HepG2 (cell line): Measurements from ENCODE around the gene SIVA1. TPM values are rescaled to one million over a fixed set of nuclear protein-coding genes. Genes with fewer than 3 reads are reported as not detected.
A peak's percentile ranks its signal among the peaks of the same experiment; 100 is the strongest.

Experiments used
- ETV6 ChIP-seq: sonication (generic); formaldehyde crosslinking; conservative IDR thresholded peaks from 2 replicates; pipeline ENCODE4 v1.4.0; 2020; ENCODE audit warnings: missing genetic modification reagents
- HOXA7 ChIP-seq: sonication (generic); formaldehyde crosslinking; IDR thresholded peaks from 2 replicates; pipeline ENCODE4 v1.8.1; 2022; ENCODE audit warnings: mild to moderate bottlenecking, missing genetic modification reagents, moderate library complexity
- MAZ ChIP-seq, 2 experiments: sonication (generic) in 1 of 2; formaldehyde crosslinking in 1 of 2; IDR thresholded peaks; 2 replicates each; pipeline versions ENCODE4 v1.5.0 to v1.6.1; 2012 to 2020; ENCODE audit warnings: low read depth in 2 of 2, mild to moderate bottlenecking in 2 of 2, borderline replicate concordance in 1 of 2, improper control_type of control experiment in 1 of 2, low read length in 1 of 2, missing genetic modification reagents in 1 of 2, moderate library complexity in 1 of 2
- PCBP1 ChIP-seq: fragments of 200-400 bp; formaldehyde crosslinking; IDR thresholded peaks from 2 replicates; pipeline ENCODE4 v1.6.1; 2017; ENCODE audit warnings: mild to moderate bottlenecking, low read depth, low read length, borderline replicate concordance
- POLR2AphosphoS5 ChIP-seq: IDR thresholded peaks from 2 replicates; pipeline ENCODE4 v1.6.1; 2012; ENCODE audit warnings: low read depth, low read length
- SMYD3 ChIP-seq: sonication (generic); formaldehyde crosslinking; IDR thresholded peaks from 2 replicates; pipeline ENCODE4 v1.8.1; 2023; ENCODE audit warnings: mild to moderate bottlenecking, missing genetic modification reagents
- SP2 ChIP-seq: sonication (generic); formaldehyde crosslinking; IDR thresholded peaks from 2 replicates; pipeline ENCODE4 v1.5.1; 2020; ENCODE audit warnings: mild to moderate bottlenecking, missing genetic modification reagents
- TBX2 ChIP-seq: sonication (generic); formaldehyde crosslinking; IDR thresholded peaks from 2 replicates; pipeline ENCODE4 v1.5.0; 2020; ENCODE audit warnings: missing genetic modification reagents, mild to moderate bottlenecking, borderline replicate concordance
- ZFX ChIP-seq: sonication (generic); formaldehyde crosslinking; IDR thresholded peaks from 2 replicates; pipeline ENCODE4 v1.4.0; 2020; ENCODE audit warnings: mild to moderate bottlenecking, low read depth, missing genetic modification reagents, moderate library complexity
- ZNF530 ChIP-seq: sonication (generic); formaldehyde crosslinking; IDR thresholded peaks from 2 replicates; pipeline ENCODE4 v1.5.0; 2020; ENCODE audit warnings: low read depth, mild to moderate bottlenecking, missing genetic modification reagents
- polyA plus RNA-seq, 8 experiments: library from polyadenylated mRNA; depleted of rRNA in 3 of 8; stranded (reverse) in 7 of 8; unstranded in 1 of 8; fragments of >200 nt; fragmentation: Illumina TruSeq in 4 of 8; extraction: Trizol in 4 of 8; gene quantifications; 2 replicates each; pipeline versions ENCODE4 v1.2.1 to v1.2.3, GENCODE V29; 2011 to 2016; ENCODE audit warnings: low read depth in 4 of 8, missing spikeins in 1 of 8, mixed read lengths in 1 of 8; ENCODE audit not compliant: insufficient read depth in 1 of 8
- total RNA-seq, 5 experiments: library from RNA; depleted of rRNA; stranded (reverse); fragments of >200 nt; fragmentation: Illumina TruSeq; extraction: Trizol; gene quantifications; 2 replicates each; pipeline ENCODE4 v1.2.3, GENCODE V29; 2016; ENCODE audit warnings: low read depth in 1 of 5
- TF ChIP-seq, protein P1 (sequence below): sonication (generic); formaldehyde crosslinking; conservative IDR thresholded peaks from 2 replicates; pipeline ENCODE4 v1.8.0; 2022; ENCODE audit warnings: mild to moderate bottlenecking, moderate library complexity, missing genetic modification reagents
- TF ChIP-seq, protein P2 (sequence below): sonication (generic); formaldehyde crosslinking; IDR thresholded peaks from 2 replicates; pipeline ENCODE4 v1.4.0; 2020; ENCODE audit warnings: missing genetic modification reagents, borderline replicate concordance
- TF ChIP-seq, protein P3 (sequence below): sonication (generic); formaldehyde crosslinking; IDR thresholded peaks from 2 replicates; pipeline ENCODE4 v1.4.0; 2020; ENCODE audit warnings: missing genetic modification reagents, borderline replicate concordance
- TF ChIP-seq, protein P4 (sequence below): sonication (generic); formaldehyde crosslinking; IDR thresholded peaks from 2 replicates; pipeline ENCODE4 v1.5.1; 2020; ENCODE audit warnings: missing genetic modification reagents, mild to moderate bottlenecking, borderline replicate concordance

Gene SIVA1
- total and polyA plus RNA-seq, 2 of the 13 experiments (the other 11 are each of a cell fraction or from before 2014, with no cell fraction given): 123 to 186 TPM

DNA sequence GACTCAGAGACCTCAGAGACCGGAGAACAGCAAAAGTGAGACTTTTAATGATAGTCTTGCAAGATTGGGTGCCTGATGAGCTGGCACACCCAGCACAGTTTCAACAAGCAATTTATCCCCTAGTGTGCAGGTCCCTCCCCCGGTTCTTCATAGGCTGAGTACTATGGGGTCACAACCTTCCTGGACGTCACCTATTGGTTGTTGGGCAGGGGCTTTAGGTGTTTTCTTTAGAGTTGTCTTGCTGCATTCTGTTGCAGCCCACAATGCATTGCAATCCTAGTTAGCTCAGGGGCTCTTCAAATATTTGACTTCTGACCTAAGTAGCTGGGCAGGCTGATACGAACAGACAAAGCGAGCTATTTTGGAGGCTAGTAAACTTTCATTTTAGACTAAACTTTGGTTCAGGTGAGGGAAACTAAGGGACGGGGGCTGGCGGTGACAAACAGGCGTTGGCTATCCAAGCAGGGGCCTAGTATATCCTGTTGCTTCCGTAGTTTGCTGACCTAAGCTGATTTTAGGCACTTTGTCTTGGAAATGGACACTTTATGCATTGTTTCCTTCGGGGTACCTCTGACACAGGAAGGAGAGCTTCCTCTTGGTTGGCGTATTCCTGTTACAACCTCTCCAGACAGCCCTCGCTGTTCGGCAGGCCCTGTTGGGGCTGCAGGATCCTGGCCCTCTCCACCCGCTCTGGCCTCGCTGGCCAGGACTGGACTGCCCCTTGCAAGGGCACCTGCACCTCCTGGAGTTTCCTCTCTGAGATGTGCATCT, 14.1 kb downstream of the SIVA1 start (continued):
- TF ChIP-seq, protein P1, sequence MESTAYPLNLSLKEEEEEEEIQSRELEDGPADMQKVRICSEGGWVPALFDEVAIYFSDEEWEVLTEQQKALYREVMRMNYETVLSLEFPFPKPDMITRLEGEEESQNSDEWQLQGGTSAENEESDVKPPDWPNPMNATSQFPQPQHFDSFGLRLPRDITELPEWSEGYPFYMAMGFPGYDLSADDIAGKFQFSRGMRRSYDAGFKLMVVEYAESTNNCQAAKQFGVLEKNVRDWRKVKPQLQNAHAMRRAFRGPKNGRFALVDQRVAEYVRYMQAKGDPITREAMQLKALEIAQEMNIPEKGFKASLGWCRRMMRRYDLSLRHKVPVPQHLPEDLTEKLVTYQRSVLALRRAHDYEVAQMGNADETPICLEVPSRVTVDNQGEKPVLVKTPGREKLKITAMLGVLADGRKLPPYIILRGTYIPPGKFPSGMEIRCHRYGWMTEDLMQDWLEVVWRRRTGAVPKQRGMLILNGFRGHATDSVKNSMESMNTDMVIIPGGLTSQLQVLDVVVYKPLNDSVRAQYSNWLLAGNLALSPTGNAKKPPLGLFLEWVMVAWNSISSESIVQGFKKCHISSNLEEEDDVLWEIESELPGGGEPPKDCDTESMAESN (CRISPR knock-in tag): 0 out of 2 replicates have a peak, but pooled peaks have one; percentile 53
- TF ChIP-seq, protein P2, sequence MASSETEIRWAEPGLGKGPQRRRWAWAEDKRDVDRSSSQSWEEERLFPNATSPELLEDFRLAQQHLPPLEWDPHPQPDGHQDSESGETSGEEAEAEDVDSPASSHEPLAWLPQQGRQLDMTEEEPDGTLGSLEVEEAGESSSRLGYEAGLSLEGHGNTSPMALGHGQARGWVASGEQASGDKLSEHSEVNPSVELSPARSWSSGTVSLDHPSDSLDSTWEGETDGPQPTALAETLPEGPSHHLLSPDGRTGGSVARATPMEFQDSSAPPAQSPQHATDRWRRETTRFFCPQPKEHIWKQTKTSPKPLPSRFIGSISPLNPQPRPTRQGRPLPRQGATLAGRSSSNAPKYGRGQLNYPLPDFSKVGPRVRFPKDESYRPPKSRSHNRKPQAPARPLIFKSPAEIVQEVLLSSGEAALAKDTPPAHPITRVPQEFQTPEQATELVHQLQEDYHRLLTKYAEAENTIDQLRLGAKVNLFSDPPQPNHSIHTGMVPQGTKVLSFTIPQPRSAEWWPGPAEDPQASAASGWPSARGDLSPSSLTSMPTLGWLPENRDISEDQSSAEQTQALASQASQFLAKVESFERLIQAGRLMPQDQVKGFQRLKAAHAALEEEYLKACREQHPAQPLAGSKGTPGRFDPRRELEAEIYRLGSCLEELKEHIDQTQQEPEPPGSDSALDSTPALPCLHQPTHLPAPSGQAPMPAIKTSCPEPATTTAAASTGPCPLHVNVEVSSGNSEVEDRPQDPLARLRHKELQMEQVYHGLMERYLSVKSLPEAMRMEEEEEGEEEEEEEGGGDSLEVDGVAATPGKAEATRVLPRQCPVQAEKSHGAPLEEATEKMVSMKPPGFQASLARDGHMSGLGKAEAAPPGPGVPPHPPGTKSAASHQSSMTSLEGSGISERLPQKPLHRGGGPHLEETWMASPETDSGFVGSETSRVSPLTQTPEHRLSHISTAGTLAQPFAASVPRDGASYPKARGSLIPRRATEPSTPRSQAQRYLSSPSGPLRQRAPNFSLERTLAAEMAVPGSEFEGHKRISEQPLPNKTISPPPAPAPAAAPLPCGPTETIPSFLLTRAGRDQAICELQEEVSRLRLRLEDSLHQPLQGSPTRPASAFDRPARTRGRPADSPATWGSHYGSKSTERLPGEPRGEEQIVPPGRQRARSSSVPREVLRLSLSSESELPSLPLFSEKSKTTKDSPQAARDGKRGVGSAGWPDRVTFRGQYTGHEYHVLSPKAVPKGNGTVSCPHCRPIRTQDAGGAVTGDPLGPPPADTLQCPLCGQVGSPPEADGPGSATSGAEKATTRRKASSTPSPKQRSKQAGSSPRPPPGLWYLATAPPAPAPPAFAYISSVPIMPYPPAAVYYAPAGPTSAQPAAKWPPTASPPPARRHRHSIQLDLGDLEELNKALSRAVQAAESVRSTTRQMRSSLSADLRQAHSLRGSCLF (CRISPR knock-in tag): no peak
- TF ChIP-seq SMYD3 (CRISPR knock-in tag) (peak; percentile 67; the same call in 1 of the 2 replicates), POLR2AphosphoS5 (peak; percentile 98), TBX2 (peak; percentile 55; the same call in 1 of the 2 replicates), ZFX (CRISPR knock-in tag) (peak; percentile 71), ZNF530 (CRISPR knock-in tag) (no peak), PCBP1 (no peak), MAZ (IDR thresholded peaks at IDR 0.05; ENCODE audit: borderline replicate concordance, low read depth, low read length) (no peak), MAZ (CRISPR knock-in tag; IDR thresholded peaks at IDR 0.05; ENCODE audit: low read depth) (peak; percentile 49; the same call in 1 of the 2 replicates), ETV6 (no peak), SP2 (CRISPR knock-in tag) (peak; percentile 63), HOXA7 (no peak)
- TF ChIP-seq, protein P3, sequence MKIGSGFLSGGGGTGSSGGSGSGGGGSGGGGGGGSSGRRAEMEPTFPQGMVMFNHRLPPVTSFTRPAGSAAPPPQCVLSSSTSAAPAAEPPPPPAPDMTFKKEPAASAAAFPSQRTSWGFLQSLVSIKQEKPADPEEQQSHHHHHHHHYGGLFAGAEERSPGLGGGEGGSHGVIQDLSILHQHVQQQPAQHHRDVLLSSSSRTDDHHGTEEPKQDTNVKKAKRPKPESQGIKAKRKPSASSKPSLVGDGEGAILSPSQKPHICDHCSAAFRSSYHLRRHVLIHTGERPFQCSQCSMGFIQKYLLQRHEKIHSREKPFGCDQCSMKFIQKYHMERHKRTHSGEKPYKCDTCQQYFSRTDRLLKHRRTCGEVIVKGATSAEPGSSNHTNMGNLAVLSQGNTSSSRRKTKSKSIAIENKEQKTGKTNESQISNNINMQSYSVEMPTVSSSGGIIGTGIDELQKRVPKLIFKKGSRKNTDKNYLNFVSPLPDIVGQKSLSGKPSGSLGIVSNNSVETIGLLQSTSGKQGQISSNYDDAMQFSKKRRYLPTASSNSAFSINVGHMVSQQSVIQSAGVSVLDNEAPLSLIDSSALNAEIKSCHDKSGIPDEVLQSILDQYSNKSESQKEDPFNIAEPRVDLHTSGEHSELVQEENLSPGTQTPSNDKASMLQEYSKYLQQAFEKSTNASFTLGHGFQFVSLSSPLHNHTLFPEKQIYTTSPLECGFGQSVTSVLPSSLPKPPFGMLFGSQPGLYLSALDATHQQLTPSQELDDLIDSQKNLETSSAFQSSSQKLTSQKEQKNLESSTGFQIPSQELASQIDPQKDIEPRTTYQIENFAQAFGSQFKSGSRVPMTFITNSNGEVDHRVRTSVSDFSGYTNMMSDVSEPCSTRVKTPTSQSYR: no peak
- TF ChIP-seq, protein P4, sequence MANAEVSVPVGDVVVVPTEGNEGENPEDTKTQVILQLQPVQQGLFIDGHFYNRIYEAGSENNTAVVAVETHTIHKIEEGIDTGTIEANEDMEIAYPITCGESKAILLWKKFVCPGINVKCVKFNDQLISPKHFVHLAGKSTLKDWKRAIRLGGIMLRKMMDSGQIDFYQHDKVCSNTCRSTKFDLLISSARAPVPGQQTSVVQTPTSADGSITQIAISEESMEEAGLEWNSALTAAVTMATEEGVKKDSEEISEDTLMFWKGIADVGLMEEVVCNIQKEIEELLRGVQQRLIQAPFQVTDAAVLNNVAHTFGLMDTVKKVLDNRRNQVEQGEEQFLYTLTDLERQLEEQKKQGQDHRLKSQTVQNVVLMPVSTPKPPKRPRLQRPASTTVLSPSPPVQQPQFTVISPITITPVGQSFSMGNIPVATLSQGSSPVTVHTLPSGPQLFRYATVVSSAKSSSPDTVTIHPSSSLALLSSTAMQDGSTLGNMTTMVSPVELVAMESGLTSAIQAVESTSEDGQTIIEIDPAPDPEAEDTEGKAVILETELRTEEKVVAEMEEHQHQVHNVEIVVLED (CRISPR knock-in tag): no peak; the same call in 1 of the 2 replicates
